ENCODE results near the gene JAK1.
A peak's percentile ranks its signal among the peaks of the same experiment; 100 is the strongest.

The JAK1 gene

GRCh38 chr1:64980745-64981600, 14.6 kb upstream of the JAK1 start:
- DNase-seq (ENCODE audit: low read depth) = no peak

- DNase-seq (ENCODE audit: low read depth) = no peak
These were observed 13.0 kb upstream of the JAK1 start for GRCh38 chr1:64979358-64979757.

GRCh38 chr1:64976361-64976760, 10.0 kb upstream of the JAK1 start:
- no peak for DNase-seq (ENCODE audit: low read depth)

- no peak for DNase-seq (ENCODE audit: low read depth)
These were observed 9.4 kb upstream of the JAK1 start for GRCh38 chr1:64975740-64976139.

GRCh38 chr1:64975127-64975526, 8.8 kb upstream of the JAK1 start:
- no peak for DNase-seq (ENCODE audit: low read depth)

GRCh38 chr1:64974288-64974825, 8.0 kb upstream of the JAK1 start:
- no peak for DNase-seq (ENCODE audit: low read depth)

GRCh38 chr1:64973061-64973647, 6.8 kb upstream of the JAK1 start:
- no peak for DNase-seq (ENCODE audit: low read depth)

- DNase-seq (ENCODE audit: low read depth) = no peak
These were observed 3.1 kb upstream of the JAK1 start for GRCh38 chr1:64969305-64970046.

- no peak for DNase-seq (ENCODE audit: low read depth)
These were observed 1.0 kb upstream of the JAK1 start for GRCh38 chr1:64967381-64967780.

GRCh38 chr1:64965366-64966157, 787 bp downstream of the JAK1 start:
- DNase-seq (ENCODE audit: low read depth) = peak; percentile 63

GRCh38 chr1:64963466-64963865, 2.9 kb downstream of the JAK1 start:
- DNase-seq (ENCODE audit: low read depth) = no peak

- DNase-seq (ENCODE audit: low read depth) = no peak
These were observed 3.9 kb downstream of the JAK1 start for GRCh38 chr1:64962441-64962840.

- DNase-seq (ENCODE audit: low read depth) = no peak
These were observed 4.4 kb downstream of the JAK1 start for GRCh38 chr1:64961923-64962322.

- no peak for DNase-seq (ENCODE audit: low read depth)
These were observed 5.6 kb downstream of the JAK1 start for GRCh38 chr1:64960731-64961130.

- DNase-seq (ENCODE audit: low read depth) = no peak
These were observed 6.4 kb downstream of the JAK1 start for GRCh38 chr1:64959986-64960385.

GRCh38 chr1:64956733-64957441, 9.5 kb downstream of the JAK1 start:
- no peak for DNase-seq (ENCODE audit: low read depth)

GRCh38 chr1:64956010-64956640, 10.2 kb downstream of the JAK1 start:
- DNase-seq (ENCODE audit: low read depth) = no peak

- no peak for DNase-seq (ENCODE audit: low read depth)
These were observed 11.0 kb downstream of the JAK1 start for GRCh38 chr1:64955097-64956009.

- DNase-seq (ENCODE audit: low read depth) = no peak
These were observed 13.1 kb downstream of the JAK1 start for GRCh38 chr1:64953241-64953640.

Measured in activated T-cell treated with anti-CD3 and anti-CD28 coated beads for 1 hour (primary cell).